MCF 10A (cell line): ENCODE data around the gene KIF3A. TPM values are rescaled to one million over a fixed set of nuclear protein-coding genes. Genes with fewer than 3 reads are reported as not detected.

ENCODE experiments used
- BruUV-seq: library from RNA; stranded (reverse); fragments of 400-500 nt; replicated peaks from 2 replicates; lab custom pipeline; 2021; lab: Mats Ljungman, UMichigan
- CTCF ChIA-PET: fragments of 300-600 bp; sonication (Branson Sonifier 250); formaldehyde crosslinking; extraction: SDS; loops from one replicate; lab custom pipeline; 2021; ENCODE audit warnings: antibody characterized with exemption, inconsistent platforms; lab: Yijun Ruan, JAX
- POLR2A ChIA-PET: fragments of 300-600, 350-650 bp; sonication (Branson Sonifier 250); formaldehyde crosslinking; extraction: SDS; loops from one replicate; lab custom pipeline; 2020; ENCODE audit warnings: antibody characterized with exemption, inconsistent platforms; lab: Yijun Ruan, JAX
- DNase-seq: peaks from one replicate; pipeline ENCODE4 v3.0.0-alpha.2; 2018; ENCODE audit not compliant: unreplicated experiment
- H3K27ac Mint-ChIP-seq: one replicate; pipeline ENCODE4 v1.8.0; 2022; ENCODE audit warnings: mild to moderate bottlenecking, low read depth, mixed read lengths; ENCODE audit not compliant: unreplicated experiment
- H3K27me3 Mint-ChIP-seq: one replicate; pipeline ENCODE4 v1.8.0; 2022; ENCODE audit warnings: mixed read lengths; ENCODE audit not compliant: insufficient read depth, unreplicated experiment
- H3K36me3 Mint-ChIP-seq: one replicate; pipeline ENCODE4 v1.8.0; 2022; ENCODE audit warnings: mild to moderate bottlenecking, moderate library complexity, mixed read lengths; ENCODE audit not compliant: insufficient read depth, unreplicated experiment
- H3K4me1 Mint-ChIP-seq: one replicate; pipeline ENCODE4 v1.8.0; 2022; ENCODE audit warnings: mixed read lengths; ENCODE audit not compliant: insufficient read depth, unreplicated experiment
- H3K4me3 Mint-ChIP-seq: one replicate; pipeline ENCODE4 v1.8.0; 2022; ENCODE audit warnings: mild to moderate bottlenecking, moderate library complexity, mixed read lengths; ENCODE audit not compliant: unreplicated experiment
- H3K9me3 Mint-ChIP-seq: one replicate; pipeline ENCODE4 v1.8.0; 2022; ENCODE audit warnings: mixed read lengths; ENCODE audit not compliant: unreplicated experiment
- intact Hi-C: fragments of 100-400 bp; cut with micrococcal nuclease; formaldehyde crosslinking; loops from 2 replicates; pipeline ENCODE4 v1.14.1; 2022
- total RNA-seq: library from RNA; stranded (reverse); gene quantifications from 2 replicates; pipeline ENCODE4 v1.2.3, GENCODE V29; 2022
- TF ChIP-seq, protein P1 (sequence below): fragments of 200-600 bp; IDR thresholded peaks from one replicate; pipeline ENCODE4 v1.8.0; 2022; ENCODE audit warnings: antibody characterized with exemption, mild to moderate bottlenecking; ENCODE audit not compliant: unreplicated experiment

The KIF3A gene
- total RNA-seq, 1 experiment from 2014 or later: 23.9 TPM

DNA sequence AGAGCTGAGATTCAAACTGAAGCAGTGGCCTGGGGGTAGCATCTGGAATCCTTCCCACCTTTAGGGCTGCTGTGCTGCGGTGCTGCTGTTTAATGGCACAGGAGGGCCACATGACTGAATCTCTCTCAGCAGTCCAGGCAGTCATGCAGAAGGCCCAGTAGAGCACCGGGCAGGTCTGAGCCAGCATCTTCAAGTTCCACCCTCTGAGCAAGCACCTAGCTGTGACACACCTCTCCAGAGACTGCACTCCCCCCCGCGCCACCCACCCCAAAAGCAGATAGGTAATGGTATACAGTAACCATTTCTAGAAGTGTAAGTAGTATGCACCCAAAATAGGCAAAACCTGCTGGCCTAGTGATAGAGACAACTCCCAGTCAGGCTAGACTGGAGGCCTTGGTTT is 55.4 kb downstream of the KIF3A start:
- intact Hi-C loops: no loop called here
- DNase-seq: no peak
- H3K4me1 Mint-ChIP-seq: peaks cover 16% of the 10 kb centered on the region
- H3K9me3 Mint-ChIP-seq: no peaks in the 10 kb centered on the region
- ChIA-PET POLR2A (no interaction called here), CTCF (interaction anchor here (0.6 to 0.8 kb wide), 4 partner anchors 155 to 1281 kb away, joined by 3 to 4 read pairs (median 4); no protein-coding TSS in a partner anchor)
- H3K4me3 Mint-ChIP-seq: no peak overlapping the region
- H3K27ac Mint-ChIP-seq: no peak overlapping the region
- BruUV-seq: no TSS peak
- TF ChIP-seq, protein P1, sequence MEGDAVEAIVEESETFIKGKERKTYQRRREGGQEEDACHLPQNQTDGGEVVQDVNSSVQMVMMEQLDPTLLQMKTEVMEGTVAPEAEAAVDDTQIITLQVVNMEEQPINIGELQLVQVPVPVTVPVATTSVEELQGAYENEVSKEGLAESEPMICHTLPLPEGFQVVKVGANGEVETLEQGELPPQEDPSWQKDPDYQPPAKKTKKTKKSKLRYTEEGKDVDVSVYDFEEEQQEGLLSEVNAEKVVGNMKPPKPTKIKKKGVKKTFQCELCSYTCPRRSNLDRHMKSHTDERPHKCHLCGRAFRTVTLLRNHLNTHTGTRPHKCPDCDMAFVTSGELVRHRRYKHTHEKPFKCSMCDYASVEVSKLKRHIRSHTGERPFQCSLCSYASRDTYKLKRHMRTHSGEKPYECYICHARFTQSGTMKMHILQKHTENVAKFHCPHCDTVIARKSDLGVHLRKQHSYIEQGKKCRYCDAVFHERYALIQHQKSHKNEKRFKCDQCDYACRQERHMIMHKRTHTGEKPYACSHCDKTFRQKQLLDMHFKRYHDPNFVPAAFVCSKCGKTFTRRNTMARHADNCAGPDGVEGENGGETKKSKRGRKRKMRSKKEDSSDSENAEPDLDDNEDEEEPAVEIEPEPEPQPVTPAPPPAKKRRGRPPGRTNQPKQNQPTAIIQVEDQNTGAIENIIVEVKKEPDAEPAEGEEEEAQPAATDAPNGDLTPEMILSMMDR: no peak
- H3K27me3 Mint-ChIP-seq: no peaks in the 10 kb centered on the region
- peaks cover 4% of the 10 kb centered on the region for H3K36me3 Mint-ChIP-seq

DNA sequence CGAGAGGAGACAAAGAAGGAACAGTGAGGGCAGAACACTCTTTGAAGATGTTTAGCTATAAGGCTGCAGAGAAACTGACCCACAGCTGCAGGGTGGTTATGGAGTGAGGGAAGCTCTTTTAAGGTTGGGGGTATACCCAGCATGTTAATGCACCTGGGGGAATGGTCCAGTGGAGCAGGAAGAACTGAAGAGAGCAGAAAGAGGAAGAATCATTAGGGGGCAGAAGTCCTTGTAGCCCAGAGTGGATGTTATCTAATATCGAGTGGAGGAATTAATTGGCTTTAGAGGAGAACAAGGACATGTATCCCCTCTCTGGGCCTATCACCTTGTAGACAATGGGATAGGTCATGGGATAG is 55.9 kb downstream of the KIF3A start:
- POLR2A ChIA-PET: no interaction called here
- intact Hi-C loops: no loop called here
- no peak overlapping the region for H3K27ac Mint-ChIP-seq
- peaks cover 21% of the 10 kb centered on the region for H3K4me1 Mint-ChIP-seq
- BruUV-seq: no TSS peak
- CTCF ChIA-PET: no interaction called here
- H3K36me3 Mint-ChIP-seq: no peaks in the 10 kb centered on the region
- no peaks in the 10 kb centered on the region for H3K27me3 Mint-ChIP-seq
- TF ChIP-seq, protein P1: no peak
- H3K9me3 Mint-ChIP-seq: no peaks in the 10 kb centered on the region
- no peak overlapping the region for H3K4me3 Mint-ChIP-seq
- no peak for DNase-seq

DNA sequence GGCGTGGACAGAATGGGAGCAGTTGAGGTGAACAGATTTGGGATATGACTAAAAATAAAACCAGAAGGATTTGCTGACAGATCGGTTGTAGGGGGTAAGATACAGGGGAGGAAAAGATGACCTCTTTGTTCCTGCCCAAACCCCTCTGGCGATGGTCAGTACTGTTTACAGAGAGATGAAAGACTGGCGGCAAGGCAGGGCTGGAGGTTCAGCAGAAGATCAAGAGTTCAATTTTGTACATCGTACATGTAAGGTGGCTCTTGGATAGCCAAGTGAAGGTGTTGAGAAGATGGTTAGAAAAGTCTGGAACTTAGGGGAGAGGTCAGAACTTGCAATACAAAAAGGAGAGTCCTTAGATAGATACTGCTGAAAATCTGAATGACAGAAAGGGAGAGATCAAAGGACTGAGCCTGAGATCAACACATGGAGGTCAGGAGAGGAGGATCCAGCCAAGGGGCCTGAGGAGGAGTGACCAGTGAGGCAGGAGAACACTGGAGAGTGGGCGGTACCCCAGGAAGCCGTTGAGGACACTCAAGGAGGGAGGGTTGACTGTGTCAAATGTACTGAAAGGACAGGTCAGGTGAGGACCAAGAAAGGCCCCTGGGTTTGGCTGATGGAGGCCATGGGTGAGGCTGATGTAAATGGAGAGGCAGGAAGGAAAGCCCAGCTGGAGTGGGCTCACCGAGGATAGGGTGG is 56.4 kb downstream of the KIF3A start:
- Mint-ChIP-seq H3K4me1 (peaks cover 22% of the 10 kb centered on the region), H3K27me3 (no peaks in the 10 kb centered on the region), H3K9me3 (no peaks in the 10 kb centered on the region), H3K36me3 (no peaks in the 10 kb centered on the region), H3K27ac (no peak overlapping the region), H3K4me3 (no peak overlapping the region)
- no TSS peak for BruUV-seq
- TF ChIP-seq, protein P1: no peak
- intact Hi-C loops: no loop called here
- DNase-seq: no peak
- CTCF ChIA-PET: no interaction called here
- POLR2A ChIA-PET: no interaction called here

DNA sequence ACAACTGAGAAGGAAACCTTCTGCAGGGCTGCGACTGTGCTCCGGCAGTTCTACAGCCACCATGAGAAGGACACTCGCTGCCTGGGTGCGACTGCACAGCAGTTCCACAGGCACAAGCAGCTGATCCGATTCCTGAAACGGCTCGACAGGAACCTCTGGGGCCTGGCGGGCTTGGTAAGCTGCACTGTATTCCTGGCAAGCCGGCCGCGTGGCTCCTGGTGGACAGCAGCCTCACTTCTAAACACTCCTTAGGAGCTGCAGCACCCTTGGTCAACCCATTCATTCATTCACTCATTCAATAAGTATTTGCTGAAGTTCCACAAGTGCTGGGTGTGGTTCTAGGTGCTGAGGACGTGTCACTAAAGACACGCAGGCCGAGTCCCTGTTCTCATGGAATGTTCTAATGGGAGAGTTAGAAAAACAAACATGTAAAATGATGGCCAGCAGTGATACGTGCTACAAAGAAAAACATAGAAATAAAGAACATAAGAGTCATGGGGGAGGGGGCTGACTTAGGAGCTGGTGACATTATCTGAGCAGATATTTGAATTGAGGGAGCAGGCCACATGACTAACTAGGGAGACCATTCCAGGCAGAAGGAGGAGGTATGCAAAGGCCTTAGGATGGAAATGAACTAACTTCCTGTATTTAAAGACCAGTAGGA is 57.5 kb downstream of the KIF3A start:
- no peak overlapping the region for H3K4me3 Mint-ChIP-seq
- ChIA-PET POLR2A (no interaction called here), CTCF (interaction anchor here (0.6 to 1.4 kb wide), 4 partner anchors 10 to 159 kb away, joined by 3 to 4 read pairs (median 4); partner anchors contain the start of gene IL13)
- no peaks in the 10 kb centered on the region for H3K27me3 Mint-ChIP-seq
- H3K9me3 Mint-ChIP-seq: no peaks in the 10 kb centered on the region
- BruUV-seq: no TSS peak
- TF ChIP-seq, protein P1: no peak
- H3K27ac Mint-ChIP-seq: no peak overlapping the region
- peaks cover 32% of the 10 kb centered on the region for H3K4me1 Mint-ChIP-seq
- intact Hi-C loops: no loop called here
- DNase-seq: no peak
- H3K36me3 Mint-ChIP-seq: no peaks in the 10 kb centered on the region
